GM19324 (cell line): ENCODE measurements around the gene YARS1.

ENCODE experiments used
- ATAC-seq: cut with Tn5 transposase; IDR thresholded peaks from one replicate; pipeline ENCODE4 v1.9.1; 2021; ENCODE audit warnings: mild to moderate bottlenecking, moderate library complexity; ENCODE audit not compliant: unreplicated experiment, low FRiP score

The YARS1 gene

DNA sequence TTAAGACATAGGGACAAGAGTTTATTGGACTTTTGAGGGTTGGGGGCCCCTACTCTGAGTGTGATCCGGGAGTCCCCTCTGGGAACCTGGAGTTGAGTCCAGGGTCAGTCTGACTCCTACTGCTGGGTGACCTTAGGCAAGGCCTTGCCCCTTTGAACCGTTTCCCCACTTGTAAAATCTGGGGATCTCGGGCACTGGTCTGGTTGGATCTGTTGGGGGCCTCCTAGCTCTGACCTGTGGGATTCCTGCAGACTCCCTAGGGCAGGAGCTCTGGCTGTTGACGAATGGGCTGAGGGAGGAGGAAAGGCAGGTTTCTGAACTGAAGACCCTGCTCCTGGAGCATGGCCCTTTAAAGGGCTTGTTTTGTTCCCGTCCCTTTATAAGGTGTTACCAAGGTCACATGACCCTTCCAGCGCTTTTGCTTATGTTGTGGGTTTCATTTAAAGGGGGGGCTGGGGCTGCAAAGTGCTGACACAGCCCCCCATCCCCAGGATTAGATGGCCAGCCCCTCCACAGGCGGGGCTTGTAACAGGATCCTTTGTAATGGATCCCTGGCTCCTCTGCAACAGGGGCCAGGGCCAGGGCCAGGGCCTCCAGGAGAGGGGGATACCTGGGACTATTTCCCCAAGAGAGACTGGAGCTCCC is 50.7 kb downstream of the YARS1 start:
- ATAC-seq: no peak

DNA sequence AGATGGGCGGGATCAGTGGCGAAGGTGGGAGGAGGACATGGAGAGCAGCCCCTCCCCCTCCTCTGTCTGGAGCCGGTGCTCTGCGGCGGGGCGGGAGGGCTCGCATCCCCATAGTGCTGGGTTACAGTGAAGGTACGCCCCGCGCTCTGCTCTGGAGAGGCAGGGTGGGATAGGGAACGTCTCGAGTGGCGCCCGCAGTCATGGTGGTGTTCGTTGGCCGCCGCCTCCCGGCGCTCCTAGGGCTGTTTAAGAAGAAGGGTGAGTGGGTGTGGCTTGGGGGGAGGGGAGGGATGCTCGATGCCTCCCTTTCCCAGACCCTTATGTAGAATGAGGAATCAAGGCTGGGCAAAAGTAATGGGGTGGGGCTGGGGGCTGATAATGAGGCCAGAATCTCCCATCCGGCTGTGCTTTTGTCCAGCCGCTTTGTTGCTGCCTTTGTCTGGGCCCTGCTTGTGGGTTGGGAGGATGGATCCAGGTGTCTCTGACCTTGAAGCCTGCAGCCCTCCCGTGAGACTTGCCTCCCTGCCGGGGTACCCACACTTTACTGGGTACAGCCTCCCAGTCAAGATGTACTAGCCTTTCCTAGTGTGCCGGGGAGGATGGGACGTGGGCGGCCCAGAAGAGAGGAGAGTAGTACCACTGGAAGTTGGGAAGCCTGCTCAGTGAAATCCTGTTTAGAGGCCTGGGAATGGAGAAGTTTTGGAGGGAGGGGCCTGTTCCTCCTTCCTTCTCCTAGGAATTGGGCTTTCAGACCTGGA is 51.4 kb downstream of the YARS1 start:
- ATAC-seq: no peak

- no peak for ATAC-seq
These were observed 52.2 kb downstream of the YARS1 start for GRCh38 chr1:32764826-32765569.

DNA sequence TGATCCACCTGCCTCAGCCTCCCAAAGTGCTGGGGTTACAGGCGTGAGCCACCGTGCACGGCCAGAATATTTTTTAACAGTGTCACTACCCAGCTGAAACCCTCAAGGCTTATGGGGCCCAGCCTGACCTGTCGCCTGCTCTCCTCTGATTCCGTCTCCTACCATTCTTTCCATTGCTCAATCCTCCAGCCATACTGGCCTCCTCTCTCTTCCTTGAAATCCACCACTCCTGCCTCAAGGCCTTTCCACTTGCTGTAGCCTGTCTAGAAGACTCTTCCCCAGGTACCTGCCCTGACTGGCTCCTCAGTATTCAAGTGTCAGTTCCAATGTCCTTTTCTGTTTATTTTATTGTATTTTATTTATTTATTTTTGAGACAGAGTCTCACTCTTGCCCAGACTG is 53.9 kb downstream of the YARS1 start:
- ATAC-seq: no peak

DNA sequence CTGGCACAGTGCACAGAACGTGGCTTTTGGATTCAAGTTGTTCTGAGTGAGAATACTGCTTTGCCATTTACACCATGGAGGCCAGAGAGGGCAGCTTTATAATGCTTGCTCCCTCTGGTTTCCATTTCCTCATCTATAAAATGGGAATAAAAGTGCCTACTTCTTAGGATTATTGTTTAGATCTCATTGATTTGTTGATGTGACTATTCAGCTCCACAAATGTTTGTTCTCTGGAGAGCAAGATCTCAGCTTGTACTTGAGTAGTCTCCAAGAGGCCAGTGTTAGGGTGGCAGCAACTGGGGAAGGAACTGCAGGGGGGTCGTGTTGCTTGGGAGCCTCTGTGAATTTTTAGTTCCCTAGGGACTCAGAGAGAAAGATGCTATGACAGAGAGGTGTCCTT is 55.2 kb downstream of the YARS1 start:
- ATAC-seq: no peak

DNA sequence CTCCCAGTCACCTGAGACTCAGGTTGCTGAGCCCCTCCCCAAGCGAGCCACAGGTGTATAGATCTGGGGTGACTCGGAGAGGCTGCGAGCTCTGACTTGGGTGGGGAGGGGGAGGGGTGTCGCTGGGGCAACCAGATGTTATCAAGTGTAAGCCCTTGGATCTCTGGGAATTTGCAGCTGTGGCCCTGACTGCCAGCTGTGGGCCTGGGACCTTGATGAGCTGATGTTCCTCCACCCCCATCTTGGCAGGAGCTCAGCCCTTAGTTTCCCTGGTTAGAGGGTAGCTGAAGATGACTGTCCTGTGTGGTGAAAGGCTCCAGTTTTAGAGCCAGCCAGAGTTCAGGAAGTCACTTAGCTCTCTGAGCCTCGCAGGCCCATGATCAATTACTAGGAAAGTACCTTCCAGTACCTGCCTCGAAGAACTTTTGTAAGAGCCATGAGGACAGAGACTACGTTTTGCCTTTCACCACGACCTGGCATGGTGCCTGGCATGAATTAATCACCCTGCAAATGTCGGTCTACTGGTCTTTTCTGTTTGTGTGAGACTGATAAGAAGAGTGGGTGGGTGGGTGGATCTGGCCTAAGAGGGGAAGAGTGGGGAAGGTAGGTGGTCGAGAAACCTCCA is 55.8 kb downstream of the YARS1 start:
- ATAC-seq: no peak

GRCh38 chr1:32759997-32760623 is 57.0 kb downstream of the YARS1 start:
- no peak for ATAC-seq

DNA sequence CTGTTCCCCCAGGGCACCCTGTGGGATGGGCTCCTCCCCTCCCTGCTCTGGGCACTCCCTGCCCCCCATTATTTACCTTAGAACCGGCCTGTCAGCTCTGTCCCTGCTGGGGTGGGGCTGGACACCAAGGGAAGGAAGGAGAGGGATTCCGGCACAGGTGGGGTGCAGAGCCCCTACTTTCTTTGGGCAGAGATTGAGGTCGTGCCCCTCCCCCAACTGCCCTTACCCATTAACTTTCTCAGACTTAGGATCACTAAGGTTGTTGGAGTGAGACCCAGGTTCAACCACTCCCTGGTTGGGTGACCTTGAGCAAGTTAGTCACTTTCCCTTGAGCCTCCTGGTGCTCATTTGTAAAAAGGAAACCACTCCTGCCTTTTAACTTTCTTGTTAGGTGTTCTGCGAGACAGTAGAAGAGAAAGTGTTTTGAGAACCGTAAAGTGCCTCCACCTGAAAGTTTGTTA is 57.6 kb downstream of the YARS1 start:
- no peak for ATAC-seq

DNA sequence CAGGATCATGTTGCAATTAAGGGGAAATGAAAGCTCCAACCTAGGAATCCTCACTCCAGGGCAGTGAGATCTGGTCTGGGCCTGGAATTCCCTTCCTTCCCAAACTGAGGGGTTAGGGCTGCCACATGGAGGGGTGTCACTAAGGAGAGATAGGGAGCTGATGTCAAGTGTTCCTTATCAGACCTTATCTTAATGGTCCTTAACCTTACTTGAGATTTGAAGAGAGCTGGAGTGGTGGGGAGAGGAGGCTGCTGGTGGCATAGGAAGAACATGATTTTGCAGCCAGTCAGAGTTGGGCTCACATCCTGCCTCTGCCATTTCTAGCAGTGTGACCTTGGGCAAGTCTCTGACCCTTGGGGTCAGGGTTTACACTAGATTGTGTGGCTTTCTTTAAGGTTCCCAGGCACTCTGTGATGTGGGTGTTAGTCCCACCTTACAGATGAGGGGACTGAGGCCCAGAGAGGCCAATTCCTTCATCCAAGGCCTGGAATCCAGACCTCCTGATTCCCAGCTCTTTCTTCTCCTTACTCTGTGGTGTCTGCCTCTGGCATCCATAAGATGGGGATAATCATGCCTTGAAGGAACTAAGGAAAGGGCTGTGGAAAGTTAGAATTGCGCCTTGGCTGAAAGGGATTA is 58.2 kb downstream of the YARS1 start:
- ATAC-seq: no peak

DNA sequence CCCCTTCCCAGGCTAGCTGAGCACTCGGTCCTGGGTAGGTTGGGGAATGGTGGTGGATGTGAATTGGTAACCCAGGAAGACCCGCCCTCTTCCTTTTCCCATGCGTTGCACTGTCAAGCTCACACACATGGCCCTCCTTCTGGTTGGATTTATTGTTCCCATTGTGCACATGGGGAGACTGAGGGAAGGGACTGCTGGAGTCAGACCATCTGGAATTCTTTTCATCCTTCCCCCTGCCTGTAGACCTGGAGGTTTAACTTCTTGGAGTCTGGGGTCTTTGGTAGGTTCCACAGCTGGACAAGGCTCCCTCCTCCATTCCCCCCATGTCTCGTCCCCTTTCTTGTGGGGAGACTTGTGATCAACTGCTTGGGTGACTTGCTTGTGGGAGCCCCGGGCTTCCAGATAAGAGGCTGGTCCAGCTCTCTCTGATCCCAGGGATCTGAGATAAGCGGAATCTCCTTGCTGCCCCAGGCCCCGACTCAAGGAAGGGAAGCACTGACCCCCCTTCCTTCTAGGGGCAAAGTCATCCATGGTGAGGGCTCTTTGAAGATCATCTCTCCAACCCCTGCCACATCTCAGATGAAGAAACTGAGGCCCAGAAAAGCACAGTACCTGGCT is 58.9 kb downstream of the YARS1 start:
- ATAC-seq: no peak

DNA sequence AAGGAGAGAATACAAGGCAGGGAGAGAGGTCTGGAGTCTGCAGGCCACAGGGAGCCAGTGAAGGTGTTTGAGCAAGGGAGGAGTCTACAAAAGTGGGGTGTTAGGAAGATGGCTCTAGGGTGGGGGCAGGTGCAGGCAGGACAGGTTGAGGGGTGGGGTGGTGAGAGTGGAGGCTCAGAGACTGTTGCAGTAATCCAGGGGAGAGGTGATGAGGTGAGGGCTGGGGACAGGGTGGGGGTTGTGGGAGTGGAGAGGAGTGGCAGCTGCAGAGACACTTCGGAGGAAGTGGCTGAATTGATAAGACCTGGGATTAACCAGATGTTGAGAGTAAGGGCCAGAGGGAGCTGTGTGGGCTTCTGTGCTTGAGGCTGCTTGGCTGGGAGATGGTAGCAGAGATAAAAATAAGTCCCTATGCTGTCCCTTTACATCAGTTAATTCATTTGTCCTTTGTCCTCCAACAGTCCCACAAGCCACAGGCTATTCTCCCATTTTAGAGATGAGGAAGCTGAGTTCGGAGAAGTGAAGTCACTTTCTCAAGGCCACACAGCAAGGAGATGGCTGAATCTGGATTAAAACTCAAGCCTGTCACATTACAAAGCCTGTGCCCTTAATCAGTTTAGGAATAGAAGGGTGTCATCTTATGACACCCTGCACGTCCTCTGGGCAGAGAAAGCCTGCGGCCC is 59.8 kb downstream of the YARS1 start:
- no peak for ATAC-seq

- no peak for ATAC-seq
These were observed 61.4 kb downstream of the YARS1 start for GRCh38 chr1:32755810-32756159.

GRCh38 chr1:32755098-32755809 is 61.9 kb downstream of the YARS1 start:
- no peak for ATAC-seq

DNA sequence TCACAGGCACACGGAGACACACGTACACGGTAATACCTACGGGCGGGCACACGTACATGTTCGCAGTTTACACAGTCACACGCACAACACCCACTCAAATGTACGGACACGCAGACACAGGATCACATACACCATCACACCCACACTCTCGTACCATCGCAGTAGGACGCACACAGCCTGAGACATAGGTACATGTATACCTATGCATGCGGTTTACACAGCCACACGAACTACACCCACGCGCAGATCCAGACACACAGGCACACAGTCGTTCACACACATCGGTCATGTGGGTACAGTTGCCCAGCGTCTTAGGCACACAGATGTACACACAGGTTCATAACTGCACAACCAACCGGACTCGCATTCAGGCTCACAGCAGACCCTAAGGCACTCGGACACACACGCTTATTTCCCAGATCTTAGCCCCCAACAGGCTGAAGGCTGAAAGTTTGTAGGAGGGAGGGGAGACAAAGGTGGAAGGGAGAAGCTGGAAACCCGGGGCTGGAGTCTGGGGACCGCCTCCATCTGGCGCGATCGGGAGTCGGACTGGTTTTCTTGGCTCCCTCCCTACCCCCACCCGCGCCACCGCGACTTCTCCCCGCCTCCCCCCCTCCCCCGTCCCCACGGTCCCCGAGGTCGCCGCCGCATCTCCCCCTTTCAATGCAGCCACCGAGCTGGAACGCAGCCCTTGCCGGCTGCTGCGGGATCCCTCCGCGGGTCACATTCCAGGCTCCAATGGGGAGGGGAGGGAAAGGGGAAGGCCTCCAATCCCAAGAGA is 62.7 kb downstream of the YARS1 start:
- no peak for ATAC-seq

DNA sequence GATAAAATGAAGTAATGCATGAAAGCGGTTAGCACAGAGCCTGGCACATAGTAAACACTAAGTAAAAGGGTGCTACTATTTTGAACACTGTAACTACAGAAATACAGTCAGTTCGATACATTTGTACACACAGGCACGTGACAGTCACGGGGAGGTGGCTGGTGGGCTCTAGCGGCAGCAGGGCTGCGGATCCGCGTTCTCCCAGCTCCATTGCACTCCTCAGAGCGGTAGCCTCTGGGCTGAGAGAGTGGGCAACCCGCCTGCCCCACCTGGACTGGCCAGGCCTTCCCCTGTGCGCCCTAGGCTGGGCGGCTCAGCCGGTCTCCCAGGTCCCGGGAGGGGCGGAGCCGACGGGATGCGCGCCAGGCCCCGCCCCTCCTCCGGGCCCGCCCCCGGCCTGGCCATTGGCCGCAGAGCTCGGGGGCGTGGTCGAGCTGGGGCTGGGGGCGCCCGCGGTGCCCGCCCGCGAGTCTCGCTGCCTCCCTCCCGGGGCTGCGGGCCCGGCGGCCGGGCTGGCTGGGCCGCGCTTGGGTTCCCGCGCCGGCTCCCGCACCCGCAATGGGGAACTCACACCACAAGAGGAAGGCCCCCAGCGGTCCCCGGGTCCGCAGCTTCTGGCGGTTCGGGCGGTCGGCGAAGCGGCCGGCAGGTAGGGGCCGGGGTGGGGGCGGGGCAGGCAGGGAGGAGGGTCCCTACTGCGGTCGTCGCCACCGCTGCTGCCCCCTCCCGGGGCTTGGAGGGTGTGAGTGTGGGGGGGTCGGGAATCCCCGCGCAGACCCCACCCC is 63.4 kb downstream of the YARS1 start:
- peak; percentile 51 for ATAC-seq

DNA sequence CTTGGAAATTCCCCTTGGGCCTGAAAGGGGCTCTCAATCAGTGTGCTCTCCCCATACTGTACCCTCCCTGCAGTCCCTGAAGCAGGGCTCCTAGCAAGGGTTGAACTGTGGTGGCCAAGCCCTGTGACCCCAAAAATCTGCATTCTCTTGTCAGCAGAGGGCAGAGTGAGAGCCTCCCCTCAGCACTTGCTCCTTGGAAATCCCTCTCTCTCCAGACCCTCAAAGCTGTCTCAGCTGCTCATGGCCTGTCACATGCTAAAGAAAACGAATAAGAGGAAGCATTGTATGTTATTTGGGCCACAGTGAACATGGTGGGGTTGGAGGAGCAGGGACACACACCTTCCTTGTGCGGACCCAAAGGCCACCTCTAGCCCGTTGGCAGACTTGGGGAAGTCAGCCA is 67.4 kb downstream of the YARS1 start:
- no peak for ATAC-seq

DNA sequence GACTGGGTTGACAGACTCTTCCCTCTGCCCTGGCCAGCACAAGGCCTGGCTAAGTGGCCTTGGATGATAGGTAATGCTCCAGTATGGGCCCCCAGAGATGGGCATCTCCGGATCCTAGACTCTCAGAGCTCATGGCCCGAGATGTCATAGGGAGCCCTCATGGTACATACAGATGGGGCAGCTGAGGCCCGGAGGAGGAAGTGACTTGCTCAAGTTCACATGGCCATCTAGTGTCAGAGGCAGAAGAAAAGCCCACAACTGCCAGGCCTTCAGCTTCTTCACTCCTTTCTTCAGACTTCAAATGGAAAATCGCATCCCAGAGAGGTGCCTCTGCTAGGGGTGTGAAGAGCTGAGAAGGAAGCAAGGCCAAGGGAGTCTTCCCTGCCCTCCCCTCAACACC is 67.8 kb downstream of the YARS1 start:
- ATAC-seq: no peak
